ENCODE data around the gene TTC23.

Gene TTC23

DNA sequence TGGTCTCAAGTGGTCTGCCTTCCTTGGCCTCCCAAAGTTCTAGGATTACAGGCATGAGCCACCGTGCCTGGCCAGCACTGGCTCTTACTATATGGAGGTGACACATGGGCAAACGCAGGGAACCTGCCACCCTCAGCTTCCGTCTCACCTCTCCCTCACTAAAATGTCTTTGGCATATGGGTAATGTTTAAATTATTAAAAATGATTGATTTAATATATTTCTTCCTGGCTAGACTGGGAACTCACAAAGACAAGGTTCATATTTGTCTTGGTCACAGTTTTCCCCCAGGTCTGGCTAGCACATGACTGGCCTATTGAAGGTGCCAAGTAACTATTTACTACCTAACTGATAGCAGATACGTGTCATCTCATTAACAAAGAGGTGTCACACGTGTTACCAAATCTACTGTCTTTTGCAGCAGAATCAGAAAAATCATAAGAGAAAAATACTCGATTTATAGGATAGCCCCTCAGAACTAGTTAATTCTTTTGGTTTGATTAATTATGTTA, 96.3 kb downstream of the TTC23 start:
- Mint-ChIP-seq H3K36me3 (no peaks in the 10 kb centered on the region), H3K4me3 (no peak overlapping the region), H3K27ac (no peak overlapping the region), H3K27me3 (peaks cover under 1% of the 10 kb centered on the region), H3K4me1 (no peaks in the 10 kb centered on the region), H3K9me3 (no peaks in the 10 kb centered on the region)
- ATAC-seq (ENCODE audit: low read depth) = no peak
- DNase-seq (ENCODE audit: low spot score in 2 of 2) = no peak

DNA sequence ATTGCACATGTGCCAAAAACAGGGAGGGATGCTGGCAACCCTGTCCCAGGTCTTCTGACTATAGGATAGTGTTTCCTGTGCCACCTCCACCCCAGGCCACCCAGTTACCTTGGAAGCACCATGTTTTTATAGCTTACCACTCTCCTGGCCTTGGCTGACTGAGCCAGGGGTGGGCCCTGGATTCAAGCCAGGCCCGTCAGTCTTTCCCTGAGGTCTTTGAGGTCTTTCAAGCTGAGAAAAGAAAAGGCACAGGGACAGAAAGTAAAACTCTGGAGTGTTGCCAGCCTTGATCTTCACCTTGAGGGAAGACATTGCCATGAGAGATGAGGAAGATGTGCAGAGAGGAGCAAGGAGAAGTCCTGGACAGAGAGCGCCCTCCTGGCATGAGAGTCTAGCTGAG, 98.2 kb downstream of the TTC23 start:
- Mint-ChIP-seq H3K9me3 (no peaks in the 10 kb centered on the region), H3K4me1 (no peaks in the 10 kb centered on the region), H3K27ac (no peak overlapping the region), H3K36me3 (no peaks in the 10 kb centered on the region), H3K27me3 (peaks cover 3% of the 10 kb centered on the region), H3K4me3 (no peak overlapping the region)
- DNase-seq (ENCODE audit: low spot score in 2 of 2) (no peak), ATAC-seq (ENCODE audit: low read depth) (no peak)

DNA sequence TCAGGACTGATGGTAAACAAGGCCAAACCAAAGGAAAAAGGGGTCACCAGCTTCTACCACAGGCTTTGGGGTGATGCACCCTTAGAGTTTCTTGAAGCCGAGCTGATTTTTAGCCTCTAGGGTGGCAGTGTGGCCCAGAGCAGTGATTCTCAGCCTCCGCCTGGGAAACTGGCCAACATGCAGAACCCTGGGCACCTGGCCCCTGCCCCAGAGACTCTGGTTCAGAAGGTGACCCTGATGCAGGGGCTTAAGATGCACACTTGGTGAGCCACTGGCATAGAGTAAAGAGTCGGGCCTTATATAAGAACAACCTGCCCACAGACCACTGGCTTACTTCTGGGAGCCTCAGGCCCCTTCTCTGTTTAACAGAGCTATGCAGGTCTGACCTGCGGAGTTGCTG, 100.0 kb downstream of the TTC23 start:
- no peak for DNase-seq (ENCODE audit: low spot score in 2 of 2)
- H3K4me3 Mint-ChIP-seq = no peak overlapping the region
- no peaks in the 10 kb centered on the region for H3K4me1 Mint-ChIP-seq
- H3K27me3 Mint-ChIP-seq = peaks cover 5% of the 10 kb centered on the region
- no peaks in the 10 kb centered on the region for H3K36me3 Mint-ChIP-seq
- no peaks in the 10 kb centered on the region for H3K9me3 Mint-ChIP-seq
- H3K27ac Mint-ChIP-seq = no peak overlapping the region
- ATAC-seq (ENCODE audit: low read depth) = no peak

DNA sequence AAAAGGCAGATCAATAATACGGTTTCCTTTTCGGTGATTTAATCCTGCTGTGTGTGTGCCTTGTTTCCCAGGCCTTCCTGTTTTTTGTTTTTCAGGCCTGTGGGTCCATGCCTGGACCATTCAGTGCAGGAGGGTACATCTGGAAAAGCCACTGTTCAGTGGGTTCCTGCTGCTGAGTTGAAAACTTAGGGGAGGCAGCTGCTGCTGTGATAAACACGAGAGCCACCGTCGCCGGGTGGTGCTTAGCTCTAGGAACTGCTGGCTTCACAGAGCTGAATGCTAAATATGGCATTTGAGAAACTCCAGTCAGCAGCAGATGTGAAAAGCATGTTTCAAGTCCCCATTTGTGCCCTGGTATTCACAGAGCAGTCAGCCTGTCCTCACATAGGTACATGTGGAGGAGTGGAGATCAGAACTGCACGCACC, 100.5 kb downstream of the TTC23 start:
- ATAC-seq (ENCODE audit: low read depth) (no peak), DNase-seq (ENCODE audit: low spot score in 2 of 2) (no peak)
- no peak overlapping the region for H3K4me3 Mint-ChIP-seq
- H3K36me3 Mint-ChIP-seq = no peaks in the 10 kb centered on the region
- H3K9me3 Mint-ChIP-seq = no peaks in the 10 kb centered on the region
- no peaks in the 10 kb centered on the region for H3K4me1 Mint-ChIP-seq
- H3K27me3 Mint-ChIP-seq = peaks cover 5% of the 10 kb centered on the region
- no peak overlapping the region for H3K27ac Mint-ChIP-seq

GRCh38 chr15:99146661-99147060, 102.7 kb downstream of the TTC23 start:
- H3K9me3 Mint-ChIP-seq = no peaks in the 10 kb centered on the region

GRCh38 chr15:99145778-99146177, 103.6 kb downstream of the TTC23 start:
- peaks cover 5% of the 10 kb centered on the region for H3K27me3 Mint-ChIP-seq
- no peak for ATAC-seq (ENCODE audit: low read depth)

More at GRCh38 chr15:99146661-99147060, 102.7 kb downstream of the TTC23 start:
- no peaks in the 10 kb centered on the region for H3K36me3 Mint-ChIP-seq
- H3K4me1 Mint-ChIP-seq = no peaks in the 10 kb centered on the region
- DNase-seq (ENCODE audit: low spot score in 2 of 2) (no peak), ATAC-seq (ENCODE audit: low read depth) (no peak)
- H3K27me3 Mint-ChIP-seq = peaks cover 5% of the 10 kb centered on the region
- no peak overlapping the region for H3K4me3 Mint-ChIP-seq
- H3K27ac Mint-ChIP-seq = no peak overlapping the region

DNA sequence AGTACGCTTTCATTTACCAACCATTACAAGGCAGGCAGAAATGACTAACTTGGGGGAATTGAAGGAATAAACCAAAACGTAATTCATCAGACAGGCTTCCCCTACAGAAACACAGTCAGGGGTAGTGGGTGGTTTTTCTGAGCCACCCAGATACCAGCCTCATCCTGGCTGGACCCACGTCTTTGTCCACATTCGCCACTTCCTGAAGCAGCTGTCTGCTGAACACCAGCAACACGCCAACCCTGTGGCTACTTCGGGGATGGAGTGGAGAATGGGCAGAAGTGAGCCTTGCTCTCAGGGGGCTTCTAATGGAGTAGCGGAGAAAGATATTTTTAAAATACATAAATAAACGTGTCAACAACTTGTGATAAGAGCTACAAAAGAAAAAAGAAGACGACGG, 104.4 kb downstream of the TTC23 start:
- H3K27me3 Mint-ChIP-seq = peaks cover 5% of the 10 kb centered on the region
- H3K27ac Mint-ChIP-seq = no peak overlapping the region

More at GRCh38 chr15:99145778-99146177, 103.6 kb downstream of the TTC23 start:
- no peak overlapping the region for H3K4me3 Mint-ChIP-seq
- H3K36me3 Mint-ChIP-seq = no peaks in the 10 kb centered on the region
- no peak for DNase-seq (ENCODE audit: low spot score in 2 of 2)
- no peaks in the 10 kb centered on the region for H3K4me1 Mint-ChIP-seq
- H3K9me3 Mint-ChIP-seq = no peaks in the 10 kb centered on the region
- H3K27ac Mint-ChIP-seq = no peak overlapping the region

GRCh38 chr15:99143655-99144610, 105.4 kb downstream of the TTC23 start:
- ATAC-seq (ENCODE audit: low read depth) = no peak
- Mint-ChIP-seq H3K27me3 (peaks cover 5% of the 10 kb centered on the region), H3K4me3 (no peak overlapping the region), H3K36me3 (no peaks in the 10 kb centered on the region), H3K27ac (no peak overlapping the region), H3K9me3 (no peaks in the 10 kb centered on the region), H3K4me1 (no peaks in the 10 kb centered on the region)
- DNase-seq (ENCODE audit: low spot score in 2 of 2) = no peak

More for the DNA sequence above, 104.4 kb downstream of the TTC23 start:
- no peak for ATAC-seq (ENCODE audit: low read depth)
- Mint-ChIP-seq H3K4me1 (no peaks in the 10 kb centered on the region), H3K9me3 (no peaks in the 10 kb centered on the region), H3K4me3 (no peak overlapping the region), H3K36me3 (no peaks in the 10 kb centered on the region)
- DNase-seq (ENCODE audit: low spot score in 2 of 2) = no peak

GRCh38 chr15:99143242-99143641, 106.1 kb downstream of the TTC23 start:
- no peaks in the 10 kb centered on the region for H3K9me3 Mint-ChIP-seq
- ATAC-seq (ENCODE audit: low read depth) (no peak), DNase-seq (ENCODE audit: low spot score in 2 of 2) (no peak)
- no peak overlapping the region for H3K27ac Mint-ChIP-seq
- H3K4me1 Mint-ChIP-seq = no peaks in the 10 kb centered on the region
- no peaks in the 10 kb centered on the region for H3K36me3 Mint-ChIP-seq
- no peak overlapping the region for H3K4me3 Mint-ChIP-seq
- peaks cover 5% of the 10 kb centered on the region for H3K27me3 Mint-ChIP-seq

DNA sequence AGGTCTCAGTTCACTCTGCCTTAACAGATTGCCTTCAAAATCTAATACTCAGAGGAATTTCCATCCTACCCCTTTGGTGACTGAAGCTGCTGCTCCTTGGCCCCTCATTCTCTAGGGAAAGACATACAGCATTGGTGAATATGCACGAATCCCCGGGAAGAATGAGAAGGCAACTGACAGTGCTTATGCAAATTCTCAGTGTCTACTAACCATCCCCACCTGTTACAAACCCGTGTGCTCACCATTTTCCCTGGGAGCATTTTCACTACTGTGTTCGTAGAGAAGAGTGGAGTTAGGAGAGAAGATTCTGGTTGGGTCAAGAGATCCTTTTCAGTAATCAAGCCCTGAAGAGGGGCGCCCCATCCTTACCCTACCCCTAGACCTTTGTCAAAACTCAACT, 106.8 kb downstream of the TTC23 start:
- no peak for ATAC-seq (ENCODE audit: low read depth)
- no peak overlapping the region for H3K27ac Mint-ChIP-seq
- no peaks in the 10 kb centered on the region for H3K9me3 Mint-ChIP-seq
- no peaks in the 10 kb centered on the region for H3K4me1 Mint-ChIP-seq
- no peaks in the 10 kb centered on the region for H3K36me3 Mint-ChIP-seq
- no peak overlapping the region for H3K4me3 Mint-ChIP-seq
- peaks cover 5% of the 10 kb centered on the region for H3K27me3 Mint-ChIP-seq
- no peak for DNase-seq (ENCODE audit: low spot score in 2 of 2)

DNA sequence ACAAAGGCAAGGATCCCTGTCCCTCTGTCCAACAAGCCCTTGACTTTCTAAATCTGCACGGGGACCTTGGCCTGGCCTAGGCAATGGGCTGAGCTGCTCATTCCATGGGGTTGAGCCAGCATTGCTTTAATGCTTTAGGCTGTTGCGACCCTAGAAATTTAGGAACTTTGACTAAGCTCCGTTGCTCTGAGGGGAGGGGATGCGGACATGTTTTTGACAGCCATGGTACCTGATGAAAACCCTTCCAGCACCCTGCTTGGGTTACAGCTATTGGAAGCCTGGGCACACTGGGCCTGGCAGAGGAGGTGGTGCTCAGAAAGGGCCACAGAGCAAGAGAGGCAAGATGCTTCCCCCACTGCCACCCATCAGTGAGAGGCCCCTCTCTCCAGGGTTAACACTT, 107.4 kb downstream of the TTC23 start:
- H3K36me3 Mint-ChIP-seq = no peaks in the 10 kb centered on the region
- DNase-seq (ENCODE audit: low spot score in 2 of 2) (no peak), ATAC-seq (ENCODE audit: low read depth) (no peak)
- no peaks in the 10 kb centered on the region for H3K9me3 Mint-ChIP-seq
- no peak overlapping the region for H3K4me3 Mint-ChIP-seq
- peaks cover 4% of the 10 kb centered on the region for H3K27me3 Mint-ChIP-seq
- H3K4me1 Mint-ChIP-seq = no peaks in the 10 kb centered on the region
- no peak overlapping the region for H3K27ac Mint-ChIP-seq

DNA sequence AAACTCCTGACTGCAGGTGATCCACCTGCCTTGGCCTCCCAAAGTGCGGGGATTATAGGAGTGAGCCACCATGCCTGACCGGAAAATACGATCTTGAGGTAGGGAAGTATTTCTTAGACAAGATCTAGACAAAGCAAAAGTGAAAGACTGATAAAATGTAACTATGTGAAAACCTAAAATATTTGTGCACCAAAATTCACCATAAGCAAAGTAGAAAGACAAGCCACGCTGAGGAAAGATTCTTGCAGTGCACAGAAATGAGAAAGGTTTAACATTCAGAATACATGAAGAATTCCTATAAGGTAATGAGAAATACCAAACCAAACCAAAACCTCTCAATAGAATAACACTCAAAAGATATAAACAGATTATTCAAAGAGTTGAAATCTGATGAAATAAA, 108.8 kb downstream of the TTC23 start:
- H3K9me3 Mint-ChIP-seq = no peaks in the 10 kb centered on the region
- H3K36me3 Mint-ChIP-seq = no peaks in the 10 kb centered on the region
- ATAC-seq (ENCODE audit: low read depth) (no peak), DNase-seq (ENCODE audit: low spot score in 2 of 2) (no peak)
- peaks cover 4% of the 10 kb centered on the region for H3K27me3 Mint-ChIP-seq
- H3K27ac Mint-ChIP-seq = no peak overlapping the region
- H3K4me1 Mint-ChIP-seq = no peaks in the 10 kb centered on the region
- H3K4me3 Mint-ChIP-seq = no peak overlapping the region

DNA sequence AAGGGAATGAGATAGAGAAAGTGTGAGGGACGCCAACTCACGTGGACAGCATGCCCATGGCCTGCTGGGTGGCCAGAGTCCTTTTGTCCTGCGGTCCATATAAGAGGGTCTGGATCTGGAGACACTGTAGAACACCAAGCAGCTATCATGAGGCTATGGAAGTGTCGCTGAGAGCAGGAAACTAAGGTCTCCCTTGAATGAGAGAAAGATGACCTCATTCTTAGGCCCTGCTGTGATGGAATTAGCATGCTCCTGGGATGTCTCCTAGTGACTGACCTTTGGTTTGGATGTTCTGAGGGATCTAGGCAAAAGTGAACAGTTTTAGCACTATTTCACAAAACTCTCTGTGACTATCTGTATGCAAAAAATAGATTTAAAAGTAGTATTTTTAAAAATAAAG, 110.1 kb downstream of the TTC23 start:
- ATAC-seq (ENCODE audit: low read depth) = no peak
- Mint-ChIP-seq H3K4me3 (no peak overlapping the region), H3K27ac (no peak overlapping the region), H3K27me3 (peaks cover 3% of the 10 kb centered on the region), H3K36me3 (no peaks in the 10 kb centered on the region), H3K9me3 (no peaks in the 10 kb centered on the region), H3K4me1 (no peaks in the 10 kb centered on the region)
- DNase-seq (ENCODE audit: low spot score in 2 of 2) = no peak

- DNase-seq (ENCODE audit: low spot score in 2 of 2) (no peak), ATAC-seq (ENCODE audit: low read depth) (no peak)
- Mint-ChIP-seq H3K4me3 (no peak overlapping the region), H3K36me3 (no peaks in the 10 kb centered on the region), H3K4me1 (no peaks in the 10 kb centered on the region), H3K9me3 (no peaks in the 10 kb centered on the region), H3K27ac (no peak overlapping the region), H3K27me3 (peaks cover 3% of the 10 kb centered on the region)
Observed at GRCh38 chr15:99138491-99138982, 110.8 kb downstream of the TTC23 start.
